Stimulated activated CD8-positive, alpha-beta memory T cell treated with anti-CD3 and anti-CD28 coated beads, Interleukin-7, amount 100 ng/mL, for 1 hour (primary cell): ENCODE data around the gene STRBP.

Experiments used
- DNase-seq, 2 donors: peaks; one replicate each; pipeline ENCODE4 v3.0.0-alpha.2; 2020; ENCODE audit warnings: low read depth in 2 of 2

The STRBP gene

DNA sequence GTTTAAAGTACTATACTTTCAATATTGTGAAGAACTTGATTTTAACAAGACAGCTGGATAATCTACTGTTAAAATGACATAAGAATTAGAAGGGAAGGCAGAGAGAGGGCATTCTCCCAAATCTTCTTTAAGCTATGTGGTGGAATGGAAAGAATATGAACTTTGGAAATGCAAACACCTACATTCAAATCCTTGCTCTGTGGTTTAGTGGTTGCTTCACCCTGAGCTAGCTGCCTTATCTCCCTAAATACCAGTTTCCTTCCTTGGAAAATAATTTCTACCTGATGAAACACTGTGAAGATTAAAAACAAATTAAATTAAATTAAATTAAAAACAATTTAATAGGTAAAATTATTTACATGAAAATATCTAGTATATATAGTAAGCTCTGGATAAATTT, 136.4 kb downstream of the STRBP start:
- DNase-seq: no peak

DNA sequence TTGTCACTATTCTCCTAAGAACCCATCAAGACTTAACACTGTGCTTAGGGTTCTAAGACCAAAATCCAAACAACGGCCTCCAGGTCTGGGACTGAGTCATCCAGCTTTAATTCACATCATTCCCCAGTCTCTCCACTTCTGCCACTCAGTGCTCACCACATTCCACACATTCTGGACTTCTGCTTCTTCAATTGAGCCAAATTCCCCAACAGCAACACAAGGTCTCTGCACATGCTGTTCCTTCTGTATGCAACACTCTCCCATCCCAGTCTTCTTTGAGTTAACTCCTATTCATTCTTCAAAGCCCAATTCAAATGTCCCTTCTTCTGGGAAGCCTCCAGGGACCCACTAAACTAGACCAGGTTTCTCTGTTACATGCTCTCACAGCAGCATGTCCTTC, 137.1 kb downstream of the STRBP start:
- DNase-seq: no peak

- no peak for DNase-seq
Observed at GRCh38 chr9:123129423-123129822, 139.0 kb downstream of the STRBP start.

DNA sequence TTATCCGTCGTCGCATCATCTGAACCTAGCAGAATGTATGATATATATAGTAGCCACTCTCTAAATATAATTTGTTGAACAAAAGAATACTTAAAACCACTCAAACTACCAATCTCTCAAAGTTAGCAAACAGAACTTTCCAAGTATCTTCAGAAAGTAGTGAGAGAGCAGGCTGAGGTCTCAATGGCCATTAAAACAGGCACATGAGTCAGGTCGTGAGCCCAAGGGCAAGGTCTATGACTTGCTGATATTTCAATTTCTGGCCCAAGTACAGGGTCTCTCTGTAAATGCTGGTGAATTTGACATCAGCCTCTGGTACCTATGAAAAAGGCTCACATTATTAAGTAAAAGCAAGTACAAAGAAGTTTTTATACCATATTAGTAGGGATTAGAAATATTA, 139.8 kb downstream of the STRBP start:
- DNase-seq: no peak

- DNase-seq: no peak
Observed at GRCh38 chr9:123127512-123128075, 140.8 kb downstream of the STRBP start.

DNA sequence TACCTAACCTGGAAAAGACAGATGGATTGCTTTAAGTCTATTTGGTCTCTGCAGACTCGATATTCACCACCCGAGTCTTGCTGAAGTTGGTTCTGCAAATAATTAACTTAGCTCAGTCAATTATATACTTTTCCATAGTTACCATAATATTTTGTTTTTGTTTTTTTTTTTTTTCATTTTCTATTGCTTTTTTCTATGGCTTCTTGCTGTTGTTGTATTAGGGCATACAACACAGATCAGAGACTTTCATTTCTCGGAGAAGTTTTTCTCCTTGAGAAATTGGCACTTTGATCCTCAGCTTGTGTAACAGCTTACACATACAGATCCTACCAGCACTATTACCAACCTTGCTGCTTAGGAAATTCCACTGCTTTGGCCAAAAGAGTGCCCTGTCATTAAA, 146.9 kb downstream of the STRBP start:
- DNase-seq: no peak

- no peak for DNase-seq
Observed at GRCh38 chr9:123120953-123121352, 147.4 kb downstream of the STRBP start.

DNA sequence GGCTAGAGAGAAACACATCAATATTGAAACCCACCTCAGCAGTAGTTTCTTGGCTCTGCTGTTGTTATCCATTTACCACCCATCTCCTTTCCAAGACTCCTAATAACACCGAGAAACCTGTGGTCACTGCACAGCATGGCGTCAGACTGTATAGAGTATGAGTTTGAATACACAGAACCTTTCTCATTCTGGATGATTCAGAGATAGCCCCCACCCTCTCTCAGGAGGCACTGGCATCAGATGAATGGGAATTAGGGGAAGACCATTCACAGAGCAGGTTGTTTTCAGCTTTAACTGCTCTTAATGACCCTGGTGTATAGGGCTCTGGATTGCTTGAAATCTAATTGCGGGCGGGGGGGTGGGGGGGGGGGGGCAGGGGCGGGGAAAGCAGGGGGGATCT, 148.3 kb downstream of the STRBP start:
- no peak for DNase-seq

DNA sequence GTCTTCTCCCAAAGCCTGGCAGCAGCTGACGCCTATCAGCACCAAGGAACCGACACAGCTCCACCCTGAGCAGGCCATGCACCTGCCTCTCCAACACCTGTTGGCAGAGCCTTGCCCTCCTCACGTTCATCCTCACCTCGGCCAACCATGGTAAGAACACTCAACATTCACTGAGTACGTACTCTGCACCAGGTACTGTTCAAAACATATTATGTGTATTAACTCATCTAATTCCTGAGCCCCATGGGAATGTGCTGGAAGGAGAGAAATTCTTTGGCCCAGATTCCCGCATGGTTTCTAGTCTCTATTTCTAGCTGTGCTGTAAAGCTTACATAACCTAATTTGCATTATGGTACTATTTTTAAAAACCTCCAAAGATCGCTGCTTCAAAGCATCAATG, 148.8 kb downstream of the STRBP start:
- no peak for DNase-seq

DNA sequence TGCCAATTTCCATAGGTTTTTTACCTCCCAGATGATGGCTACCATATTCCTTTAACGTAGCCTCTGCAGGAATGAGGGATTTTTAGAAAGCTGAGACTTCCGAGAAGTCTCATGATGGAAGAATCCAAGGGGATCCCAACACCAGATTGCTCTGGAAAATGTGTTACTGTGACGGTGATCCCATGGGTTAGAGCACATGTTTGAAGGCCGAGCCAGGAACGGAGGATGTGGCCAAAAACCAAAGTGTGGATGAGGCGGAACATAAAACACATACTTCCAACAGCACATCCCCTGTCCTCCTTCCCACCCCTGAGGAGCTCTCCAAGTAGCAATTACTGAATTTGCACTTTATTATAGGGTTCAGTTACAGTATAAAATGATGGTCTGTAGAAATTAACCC, 152.3 kb downstream of the STRBP start:
- no peak for DNase-seq

- DNase-seq: no peak
Observed at GRCh38 chr9:123115146-123115913, 153.1 kb downstream of the STRBP start.

DNA sequence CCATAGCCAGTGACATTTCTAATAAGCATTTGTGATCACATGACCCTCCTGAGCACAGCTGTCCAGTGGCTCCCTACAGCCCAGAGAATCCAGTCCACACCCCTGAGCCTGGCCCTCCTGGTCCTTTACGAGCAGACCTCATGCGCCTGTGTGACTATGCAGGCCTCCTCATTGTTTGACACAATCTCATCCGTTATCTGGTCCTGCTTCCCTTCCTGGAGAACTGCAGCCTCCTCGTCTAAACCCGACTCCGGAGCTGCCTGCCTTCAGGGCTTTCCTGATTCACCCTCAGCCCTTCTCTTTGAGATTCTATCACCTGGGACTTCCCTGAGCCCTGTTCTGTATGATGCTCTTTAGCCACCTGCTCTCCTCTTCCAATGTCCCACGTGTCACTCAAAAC, 155.2 kb downstream of the STRBP start:
- no peak for DNase-seq

DNA sequence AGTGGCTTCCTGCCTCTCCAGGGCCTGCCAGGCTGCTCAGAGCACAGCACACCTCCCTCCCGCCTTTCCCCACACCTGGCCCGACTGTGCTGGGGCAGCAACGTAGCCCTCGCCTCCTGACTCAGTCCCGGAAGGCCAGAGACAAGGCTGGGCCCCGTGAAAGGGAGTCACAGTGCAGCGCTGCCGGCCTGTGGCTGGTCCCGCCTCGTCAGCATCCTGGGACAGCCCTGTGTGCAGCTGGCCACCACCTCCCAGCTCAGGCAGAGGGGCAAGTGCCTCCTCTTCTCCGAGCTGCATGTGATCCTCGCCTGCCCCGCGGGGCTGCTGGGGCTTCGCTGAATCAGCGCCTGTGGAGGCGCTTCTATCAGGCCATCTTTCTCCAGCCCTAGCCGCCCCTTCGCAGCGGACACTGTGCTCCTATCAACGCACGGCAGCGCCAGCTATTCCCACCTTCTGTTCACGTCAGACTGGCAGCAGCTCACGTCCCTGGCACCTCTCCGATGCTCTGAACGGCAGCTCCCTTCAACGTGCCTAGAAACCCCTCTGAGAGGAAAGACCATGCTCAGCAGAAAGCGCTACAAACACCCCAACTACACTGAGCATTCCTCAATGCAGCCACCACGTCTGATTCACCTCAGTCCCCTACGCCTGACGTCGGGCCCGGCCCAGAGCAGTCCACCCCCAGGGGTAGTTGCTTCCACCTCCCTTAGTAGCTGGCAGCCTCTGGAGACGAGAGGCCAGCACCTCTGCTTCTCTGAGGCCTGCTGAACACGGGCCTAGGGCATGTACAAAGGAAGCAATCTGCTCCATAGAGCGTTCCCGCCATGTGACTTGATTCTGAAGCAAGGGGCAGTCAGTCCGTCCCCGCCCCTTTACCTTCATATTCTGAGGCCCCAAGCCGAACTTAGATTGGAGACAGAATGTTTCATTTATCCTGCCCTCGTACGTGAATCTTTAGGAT, 156.1 kb downstream of the STRBP start:
- no peak for DNase-seq

DNA sequence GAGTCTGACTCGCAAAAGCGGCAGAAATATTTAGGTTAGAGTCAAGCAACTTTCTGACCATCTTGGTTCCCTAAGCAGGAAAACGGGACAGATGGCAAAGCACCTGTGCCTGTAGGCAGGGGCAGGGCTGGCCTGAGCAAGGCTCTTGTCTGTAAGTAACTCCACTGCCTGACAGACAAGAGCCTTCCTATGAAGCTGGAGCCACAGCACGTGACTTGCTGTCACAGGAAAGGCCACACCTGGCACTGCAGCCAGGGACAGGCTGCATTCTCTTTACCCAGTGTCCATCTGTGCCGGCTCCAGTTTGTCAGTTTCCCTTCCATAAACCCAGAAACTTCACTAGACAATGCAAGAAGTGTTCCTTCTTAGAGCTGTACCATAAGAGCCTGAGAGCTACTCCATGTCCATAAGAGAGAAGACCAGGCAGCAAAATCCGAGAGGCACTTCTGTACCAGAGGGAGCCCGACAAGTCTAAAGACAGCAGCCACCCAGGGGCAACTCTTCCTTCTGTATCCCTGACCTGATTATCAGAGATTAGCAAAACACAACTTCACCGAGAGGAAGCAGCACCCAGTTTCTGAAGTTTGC, 156.9 kb downstream of the STRBP start:
- no peak for DNase-seq

DNA sequence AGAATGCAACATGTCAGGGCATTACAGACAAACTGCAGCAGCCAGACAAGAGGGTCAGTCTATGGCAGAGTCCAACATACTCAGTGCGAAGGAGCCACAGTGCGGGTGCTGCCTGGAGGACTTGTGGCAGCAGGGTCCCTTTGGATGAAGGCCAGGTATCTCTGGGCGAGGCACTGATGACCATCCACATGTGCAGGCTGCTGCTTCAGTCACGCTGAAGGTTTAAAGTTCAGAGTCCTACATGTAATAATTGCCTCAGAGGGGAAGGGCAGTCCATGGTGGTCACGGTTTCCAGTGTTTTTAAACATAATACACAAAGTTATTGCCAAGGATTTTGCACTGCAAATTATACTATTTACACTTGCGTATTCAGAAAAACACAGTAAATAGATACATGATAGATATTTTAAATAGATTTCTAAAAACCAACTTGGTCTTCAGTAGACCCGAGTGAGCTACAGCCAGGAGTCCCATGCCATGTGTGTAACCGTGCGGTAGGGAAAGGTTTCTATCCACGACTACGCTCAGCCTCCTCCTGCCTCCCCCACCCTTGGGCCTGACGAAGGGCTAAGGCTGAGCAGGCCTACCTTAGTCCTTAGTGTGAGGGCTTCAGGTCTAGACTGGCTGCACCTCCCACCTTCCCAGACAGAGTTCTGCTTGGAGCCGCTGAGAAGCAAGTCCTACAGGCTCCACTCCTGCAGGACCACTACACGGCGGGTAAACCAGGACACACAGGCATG, 158.7 kb downstream of the STRBP start:
- DNase-seq: no peak

GRCh38 chr9:123108976-123109375, 159.4 kb downstream of the STRBP start:
- DNase-seq: no peak

GRCh38 chr9:123107639-123108285, 160.6 kb downstream of the STRBP start:
- DNase-seq: no peak

GRCh38 chr9:123105490-123105889, 162.9 kb downstream of the STRBP start:
- DNase-seq: no peak

GRCh38 chr9:123104807-123105206, 163.6 kb downstream of the STRBP start:
- no peak for DNase-seq

DNA sequence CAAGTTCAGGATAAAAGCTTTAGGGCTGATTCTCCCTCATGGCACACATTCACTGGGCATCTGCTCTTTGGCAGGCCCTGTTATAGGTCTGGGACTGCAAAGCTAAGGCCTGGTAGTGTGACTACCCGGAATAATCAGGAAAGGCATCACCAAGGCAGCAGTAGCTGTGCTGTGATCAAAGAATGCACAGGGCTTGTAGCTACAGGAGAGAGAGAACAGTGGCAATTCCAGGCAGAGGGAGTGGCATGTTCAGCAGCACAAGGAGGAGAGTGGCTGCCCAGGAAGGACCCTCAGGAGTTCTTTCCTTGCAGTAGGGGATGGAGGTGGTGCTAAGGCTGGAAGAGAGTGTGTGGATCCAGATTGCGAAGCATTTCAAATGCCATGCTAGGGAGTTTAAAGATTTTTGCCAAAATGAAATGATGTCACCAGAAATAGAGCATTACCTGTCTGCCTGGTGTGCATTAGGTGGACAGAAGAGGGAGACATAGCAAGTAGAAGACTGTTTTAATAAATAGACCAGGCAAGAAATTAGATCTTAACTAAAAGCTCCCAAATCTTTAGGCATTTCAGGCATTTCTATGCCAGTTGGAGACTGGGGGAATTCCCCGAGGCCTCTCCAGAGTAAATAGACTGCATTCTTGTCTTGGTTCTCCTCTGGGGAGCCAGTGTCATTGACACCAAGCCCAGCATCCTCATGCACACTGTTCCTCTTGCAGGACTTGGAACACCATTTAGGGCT, 165.8 kb downstream of the STRBP start:
- DNase-seq: no peak
